WERI-Rb-1 (cell line): ENCODE data around the gene NKAIN2.
"Not testable (repeated sequence)": the region's sequence is repeated elsewhere in the genome, so short reads cannot be mapped to it uniquely, and the experiment has no call there.

Experiments
- DNase-seq: peaks from one replicate; pipeline ENCODE4 v3.0.0-alpha.2; 2020
- H3K27ac ChIP-seq: fragments of 250-450 bp; sonication (Bioruptor Pico); 2 replicates; pipeline ENCODE4 v1.5.1; 2020; ENCODE audit warnings: mild to moderate bottlenecking, moderate library complexity
- H3K27me3 ChIP-seq: fragments of 250-450 bp; sonication (Bioruptor Pico); 2 replicates; pipeline ENCODE4 v1.5.1; 2021; ENCODE audit warnings: mild to moderate bottlenecking, low read depth, moderate library complexity; ENCODE audit not compliant: insufficient read depth, severe bottlenecking
- H3K36me3 ChIP-seq: fragments of 250-450 bp; sonication (Bioruptor Pico); 2 replicates; pipeline ENCODE4 v1.5.1; 2020; ENCODE audit warnings: mild to moderate bottlenecking, moderate library complexity
- H3K4me3 ChIP-seq: 2 replicates; pipeline ENCODE4 v1.5.1; 2011; ENCODE audit warnings: low read depth, mild to moderate bottlenecking, control low read depth, low read length
- H3K9me3 ChIP-seq: fragments of 250-450 bp; sonication (Bioruptor Pico); 2 replicates; pipeline ENCODE4 v1.5.1; 2021; ENCODE audit warnings: mild to moderate bottlenecking, moderate library complexity; ENCODE audit not compliant: severe bottlenecking
- TF ChIP-seq, protein P1 (sequence below): IDR thresholded peaks from 2 replicates; pipeline ENCODE4 v1.5.1; 2011; ENCODE audit warnings: low read depth, mild to moderate bottlenecking, control low read depth, inconsistent platforms, low read length

NKAIN2 gene

DNA sequence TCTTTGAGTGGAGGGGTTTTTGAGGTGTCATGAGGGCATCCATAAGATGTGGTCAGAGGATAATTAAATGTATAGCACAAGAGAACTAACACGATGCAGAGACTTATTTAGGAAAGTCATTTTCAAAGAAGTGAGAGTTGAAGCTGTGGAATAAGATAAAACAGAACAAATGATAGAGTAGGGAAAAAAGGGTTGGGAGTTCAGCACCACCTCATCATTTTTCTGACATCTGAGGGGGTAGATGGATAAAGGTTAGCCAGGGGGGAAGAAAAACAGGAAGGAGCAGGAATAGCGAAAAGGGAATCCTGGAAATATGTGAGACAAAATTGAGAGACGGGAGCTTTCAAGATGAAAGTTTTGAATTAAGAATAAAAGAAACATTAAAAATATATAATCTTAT is 434.2 kb downstream of the NKAIN2 start:
- no peak overlapping the region for H3K27ac ChIP-seq
- no peaks in the 10 kb centered on the region for H3K9me3 ChIP-seq
- no peak overlapping the region for H3K4me3 ChIP-seq
- TF ChIP-seq, protein P1, sequence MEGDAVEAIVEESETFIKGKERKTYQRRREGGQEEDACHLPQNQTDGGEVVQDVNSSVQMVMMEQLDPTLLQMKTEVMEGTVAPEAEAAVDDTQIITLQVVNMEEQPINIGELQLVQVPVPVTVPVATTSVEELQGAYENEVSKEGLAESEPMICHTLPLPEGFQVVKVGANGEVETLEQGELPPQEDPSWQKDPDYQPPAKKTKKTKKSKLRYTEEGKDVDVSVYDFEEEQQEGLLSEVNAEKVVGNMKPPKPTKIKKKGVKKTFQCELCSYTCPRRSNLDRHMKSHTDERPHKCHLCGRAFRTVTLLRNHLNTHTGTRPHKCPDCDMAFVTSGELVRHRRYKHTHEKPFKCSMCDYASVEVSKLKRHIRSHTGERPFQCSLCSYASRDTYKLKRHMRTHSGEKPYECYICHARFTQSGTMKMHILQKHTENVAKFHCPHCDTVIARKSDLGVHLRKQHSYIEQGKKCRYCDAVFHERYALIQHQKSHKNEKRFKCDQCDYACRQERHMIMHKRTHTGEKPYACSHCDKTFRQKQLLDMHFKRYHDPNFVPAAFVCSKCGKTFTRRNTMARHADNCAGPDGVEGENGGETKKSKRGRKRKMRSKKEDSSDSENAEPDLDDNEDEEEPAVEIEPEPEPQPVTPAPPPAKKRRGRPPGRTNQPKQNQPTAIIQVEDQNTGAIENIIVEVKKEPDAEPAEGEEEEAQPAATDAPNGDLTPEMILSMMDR = no peak
- H3K36me3 ChIP-seq = no peaks in the 10 kb centered on the region
- DNase-seq = no peak
- H3K27me3 ChIP-seq = no peaks in the 10 kb centered on the region

DNA sequence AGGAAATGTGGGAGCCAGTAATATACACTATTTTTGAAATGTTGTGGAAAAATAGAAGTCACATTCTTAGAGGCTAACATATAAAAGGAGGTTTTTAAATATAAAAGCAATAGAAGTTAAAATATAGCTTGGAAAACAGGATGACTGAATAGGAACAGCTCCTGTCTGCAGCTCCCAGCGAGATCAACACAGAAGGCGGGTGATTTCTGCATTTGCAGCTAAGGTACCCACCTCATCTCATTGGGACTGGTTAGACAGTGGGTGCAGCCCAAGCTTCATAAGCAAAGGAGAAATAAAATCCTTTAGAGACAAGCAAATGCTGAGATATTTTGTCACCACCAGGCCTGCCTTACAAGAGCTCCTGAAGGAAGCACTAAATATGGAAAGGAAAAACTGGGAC is 434.7 kb downstream of the NKAIN2 start:
- not testable (repeated sequence) for H3K36me3 ChIP-seq, H3K4me3 ChIP-seq, H3K27ac ChIP-seq, H3K9me3 ChIP-seq, DNase-seq, H3K27me3 ChIP-seq

DNA sequence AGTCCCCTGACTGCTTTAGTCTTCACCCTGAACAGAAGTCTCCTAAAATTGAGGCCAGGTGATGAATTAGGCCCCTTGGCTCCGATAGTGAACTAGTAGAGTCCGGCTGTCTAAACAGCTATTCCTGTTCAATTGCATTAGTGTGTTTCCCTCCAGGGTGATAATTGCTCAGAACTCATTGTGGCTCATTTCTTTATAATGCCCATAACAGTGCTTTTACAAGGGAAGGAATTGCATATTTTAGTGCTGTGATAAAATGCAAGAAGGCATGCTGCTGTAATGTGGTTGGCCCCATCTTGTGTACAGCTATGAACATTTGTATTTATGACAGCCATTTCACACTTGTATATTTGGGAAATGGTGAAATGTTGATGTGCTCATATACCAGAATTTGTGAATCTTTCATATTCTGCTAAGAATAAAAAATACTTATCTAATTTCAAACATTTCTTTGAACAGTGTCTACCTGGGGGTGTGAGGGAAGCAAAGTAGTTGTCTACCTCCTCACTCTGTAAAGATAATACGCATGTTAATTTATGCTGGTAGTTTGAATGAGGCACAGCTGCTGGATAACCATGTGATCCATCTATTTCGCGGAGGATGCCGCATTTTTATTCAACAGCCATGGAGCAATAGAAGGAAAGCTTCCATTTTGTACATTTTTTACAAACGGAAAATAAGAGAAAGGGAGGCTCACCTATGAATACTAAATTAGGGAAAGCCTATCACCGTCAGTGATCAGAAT is 451.4 kb downstream of the NKAIN2 start:
- Histone ChIP-seq H3K27ac (no peak overlapping the region), H3K4me3 (no peak overlapping the region), H3K9me3 (no peaks in the 10 kb centered on the region), H3K36me3 (no peaks in the 10 kb centered on the region), H3K27me3 (no peaks in the 10 kb centered on the region)
- no peak for DNase-seq
- TF ChIP-seq, protein P1 = no peak

DNA sequence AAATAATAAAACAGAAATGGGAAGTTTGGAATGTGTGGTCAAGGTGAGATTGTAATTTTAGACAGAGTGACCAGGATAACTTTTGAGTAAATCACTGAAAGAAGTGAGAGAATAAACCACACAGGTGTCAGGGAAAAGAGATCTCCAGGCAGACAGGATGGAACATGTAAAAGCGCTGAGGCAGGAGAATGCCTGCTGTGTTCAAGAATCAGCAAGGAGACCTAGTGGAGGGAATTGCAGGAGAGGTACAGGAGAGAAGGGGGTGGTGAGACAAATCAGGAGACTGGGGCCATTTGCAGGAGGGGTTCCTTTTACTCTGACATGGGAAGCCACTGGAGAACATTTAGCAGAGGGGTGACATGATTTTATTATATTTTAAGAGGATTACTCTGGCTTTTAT is 456.7 kb downstream of the NKAIN2 start:
- H3K4me3 ChIP-seq = no peak overlapping the region
- H3K9me3 ChIP-seq = no peaks in the 10 kb centered on the region
- TF ChIP-seq, protein P1 = no peak
- no peak for DNase-seq
- H3K27ac ChIP-seq = no peak overlapping the region
- no peaks in the 10 kb centered on the region for H3K27me3 ChIP-seq
- H3K36me3 ChIP-seq = no peaks in the 10 kb centered on the region

DNA sequence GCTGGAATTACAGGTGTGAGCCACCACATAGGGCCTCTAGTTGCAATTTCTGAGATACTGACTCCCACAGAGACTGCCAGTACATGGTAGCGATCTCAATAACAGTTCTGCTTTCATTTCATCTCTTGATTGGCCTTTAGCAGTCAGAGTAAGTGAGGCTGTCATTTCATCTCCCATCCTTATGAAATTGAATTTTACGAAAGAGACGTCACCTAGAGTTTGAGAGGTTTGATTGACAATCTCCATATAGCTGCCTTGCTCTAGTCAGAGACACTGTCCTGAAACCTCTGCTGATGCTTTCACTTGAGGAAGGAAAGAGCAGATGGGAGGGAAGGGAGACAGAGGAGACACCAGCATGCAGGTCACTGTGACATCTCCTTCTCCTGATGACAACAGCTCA is 466.1 kb downstream of the NKAIN2 start:
- no peak overlapping the region for H3K4me3 ChIP-seq
- no peak overlapping the region for H3K27ac ChIP-seq
- no peaks in the 10 kb centered on the region for H3K36me3 ChIP-seq
- TF ChIP-seq, protein P1 = no peak
- no peaks in the 10 kb centered on the region for H3K27me3 ChIP-seq
- DNase-seq = no peak
- no peaks in the 10 kb centered on the region for H3K9me3 ChIP-seq

DNA sequence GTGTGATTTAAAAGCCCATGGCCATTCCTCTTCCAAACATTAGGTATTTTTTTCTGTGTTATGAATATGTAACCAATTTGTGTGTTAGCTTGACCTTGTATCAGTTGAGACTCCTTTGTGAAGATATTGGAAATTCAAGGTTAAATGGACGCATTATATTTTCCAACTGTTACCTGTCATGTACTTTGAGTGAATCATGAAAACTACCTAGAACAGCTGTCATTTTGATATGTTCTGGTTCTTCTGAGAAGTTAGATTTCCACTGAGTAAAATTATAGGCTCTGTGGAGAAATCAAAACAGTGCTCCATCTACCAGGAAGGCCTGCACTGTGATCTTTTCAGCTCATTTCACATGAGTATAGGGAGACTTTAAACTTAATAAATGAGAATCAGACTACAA is 470.0 kb downstream of the NKAIN2 start:
- Histone ChIP-seq H3K27ac (no peak overlapping the region), H3K27me3 (no peaks in the 10 kb centered on the region), H3K36me3 (no peaks in the 10 kb centered on the region), H3K9me3 (no peaks in the 10 kb centered on the region), H3K4me3 (no peak overlapping the region)
- DNase-seq = no peak
- TF ChIP-seq, protein P1 = no peak
